ENCODE results near the gene RGS12.

GRCh38 chr4:3244002-3244401 lies 48.8 kb upstream of the RGS12 start:
- TF ChIP-seq CTCF (IDR thresholded peaks at IDR 0.05) (no peak), POLR2A (IDR thresholded peaks at IDR 0.05) (no peak)

Data from sigmoid colon (tissue), 3 donors.